HEK293 (cell line): ENCODE data around the gene CREB5.

Source experiments
- CTCF ChIA-PET: fragments of 350-600 bp; formaldehyde crosslinking; extraction: SDS; loops from one replicate; lab custom pipeline; 2021; ENCODE audit warnings: antibody characterized with exemption; lab: Yijun Ruan, JAX
- POLR2A ChIA-PET: fragments of 300-600 bp; formaldehyde crosslinking; extraction: SDS; loops from one replicate; lab custom pipeline; 2020; ENCODE audit warnings: antibody characterized with exemption, inconsistent platforms; lab: Yijun Ruan, JAX
- H3K27ac ChIP-seq: fragments of 200-500 bp; sonication (Bioruptor generic); 2 replicates; pipeline ENCODE4 v1.5.1; 2014; ENCODE audit warnings: low read depth, low read length, control low read depth, inconsistent platforms; ENCODE audit errors: extremely low read depth
- H3K36me3 ChIP-seq, 2 experiments: fragments of 200-500 bp in 1 of 2; sonication (Bioruptor generic) in 1 of 2; 1 replicate in 1 of 2; 2 replicates in 1 of 2; pipeline ENCODE4 v1.5.1; 2014 to 2017; ENCODE audit warnings: inconsistent platforms in 2 of 2, low read length in 2 of 2; ENCODE audit not compliant: control insufficient read depth in 2 of 2, insufficient read depth in 1 of 2
- H3K4me1 ChIP-seq: fragments of 200-500 bp; sonication (Bioruptor generic); 2 replicates; pipeline ENCODE4 v1.5.1; 2014; ENCODE audit warnings: mild to moderate bottlenecking, low read length, inconsistent platforms; ENCODE audit not compliant: control insufficient read depth, insufficient read depth
- H3K4me3 ChIP-seq: 2 replicates; pipeline ENCODE4 v1.5.1; 2011; ENCODE audit warnings: low read depth, mild to moderate bottlenecking, control low read depth, low read length, moderate library complexity
- H3K9me3 ChIP-seq: fragments of 200-500 bp; sonication (Bioruptor generic); 2 replicates; pipeline ENCODE4 v1.5.1; 2014; ENCODE audit warnings: low read depth, low read length, inconsistent platforms; ENCODE audit not compliant: control insufficient read depth, insufficient read depth
- FEZF1 ChIP-seq: fragments of 450-650 bp; formaldehyde crosslinking; IDR thresholded peaks from 2 replicates; pipeline ENCODE4 v1.5.1; 2016; ENCODE audit warnings: missing biosample characterization, missing genetic modification characterization
- OSR2 ChIP-seq: fragments of 450-650 bp; formaldehyde crosslinking; IDR thresholded peaks from 2 replicates; pipeline ENCODE4 v1.5.1; 2016; ENCODE audit warnings: missing biosample characterization, missing genetic modification characterization
- ZFP37 ChIP-seq: fragments of 450-650 bp; formaldehyde crosslinking; IDR thresholded peaks from 2 replicates; pipeline ENCODE4 v1.5.1; 2016; ENCODE audit warnings: missing biosample characterization, missing genetic modification characterization
- ZIC2 ChIP-seq: fragments of 450-650 bp; formaldehyde crosslinking; IDR thresholded peaks from 2 replicates; pipeline ENCODE4 v1.5.1; 2016; ENCODE audit warnings: missing biosample characterization, missing genetic modification characterization
- ZNF10 ChIP-seq: fragments of 450-650 bp; formaldehyde crosslinking; IDR thresholded peaks from 2 replicates; pipeline ENCODE4 v1.5.1; 2017; ENCODE audit warnings: missing biosample characterization, missing genetic modification characterization
- ZNF366 ChIP-seq: fragments of 450-650 bp; formaldehyde crosslinking; conservative IDR thresholded peaks from 2 replicates; pipeline ENCODE4 v1.5.1; 2016; ENCODE audit warnings: missing biosample characterization, missing genetic modification characterization
- ZSCAN23 ChIP-seq: fragments of 450-650 bp; formaldehyde crosslinking; IDR thresholded peaks from 2 replicates; pipeline ENCODE4 v1.5.1; 2016; ENCODE audit warnings: missing biosample characterization, missing genetic modification characterization
- TF ChIP-seq, protein P1 (sequence below): fragments of 450-650 bp; formaldehyde crosslinking; IDR thresholded peaks from 2 replicates; pipeline ENCODE4 v1.5.1; 2016; ENCODE audit warnings: missing biosample characterization, missing genetic modification characterization, low read depth
- TF ChIP-seq, protein P2 (sequence below): fragments of 450-650 bp; formaldehyde crosslinking; IDR thresholded peaks from 2 replicates; pipeline ENCODE4 v1.5.1; 2017; ENCODE audit warnings: missing biosample characterization, missing genetic modification characterization
- TF ChIP-seq, protein P3 (sequence below): fragments of 450-650 bp; formaldehyde crosslinking; IDR thresholded peaks from 2 replicates; pipeline ENCODE4 v1.5.1; 2016; ENCODE audit warnings: missing biosample characterization, missing genetic modification characterization
- TF ChIP-seq, protein P4 (sequence below): fragments of 450-650 bp; formaldehyde crosslinking; IDR thresholded peaks from 2 replicates; pipeline ENCODE4 v1.5.1; 2017; ENCODE audit warnings: missing biosample characterization, missing genetic modification characterization
- TF ChIP-seq, protein P5 (sequence below): fragments of 450-650 bp; IDR thresholded peaks from 2 replicates; pipeline ENCODE4 v1.5.1; 2018; ENCODE audit warnings: missing biosample characterization, mild to moderate bottlenecking, missing genetic modification characterization

CREB5 gene

DNA sequence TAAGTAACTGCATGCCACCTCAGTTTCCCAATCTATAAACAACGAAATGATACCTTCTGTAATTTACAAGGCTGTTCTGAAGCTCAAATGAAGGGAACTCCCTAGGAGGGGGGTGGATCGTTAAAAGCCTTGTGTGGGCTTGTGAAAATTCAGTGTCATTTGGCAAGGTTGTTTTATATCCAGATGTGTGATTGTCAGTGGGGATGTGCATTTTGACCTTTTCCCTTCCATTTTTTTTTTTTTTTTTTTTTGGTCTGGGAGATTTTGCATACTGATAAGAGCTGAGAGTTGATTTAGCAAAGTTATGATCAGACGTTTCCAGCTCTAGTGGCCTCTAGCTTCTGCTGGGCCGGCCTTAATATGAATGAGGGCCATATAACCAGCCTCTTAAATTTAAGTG lies 22.8 kb downstream of the CREB5 start (continued):
- TF ChIP-seq, protein P1, sequence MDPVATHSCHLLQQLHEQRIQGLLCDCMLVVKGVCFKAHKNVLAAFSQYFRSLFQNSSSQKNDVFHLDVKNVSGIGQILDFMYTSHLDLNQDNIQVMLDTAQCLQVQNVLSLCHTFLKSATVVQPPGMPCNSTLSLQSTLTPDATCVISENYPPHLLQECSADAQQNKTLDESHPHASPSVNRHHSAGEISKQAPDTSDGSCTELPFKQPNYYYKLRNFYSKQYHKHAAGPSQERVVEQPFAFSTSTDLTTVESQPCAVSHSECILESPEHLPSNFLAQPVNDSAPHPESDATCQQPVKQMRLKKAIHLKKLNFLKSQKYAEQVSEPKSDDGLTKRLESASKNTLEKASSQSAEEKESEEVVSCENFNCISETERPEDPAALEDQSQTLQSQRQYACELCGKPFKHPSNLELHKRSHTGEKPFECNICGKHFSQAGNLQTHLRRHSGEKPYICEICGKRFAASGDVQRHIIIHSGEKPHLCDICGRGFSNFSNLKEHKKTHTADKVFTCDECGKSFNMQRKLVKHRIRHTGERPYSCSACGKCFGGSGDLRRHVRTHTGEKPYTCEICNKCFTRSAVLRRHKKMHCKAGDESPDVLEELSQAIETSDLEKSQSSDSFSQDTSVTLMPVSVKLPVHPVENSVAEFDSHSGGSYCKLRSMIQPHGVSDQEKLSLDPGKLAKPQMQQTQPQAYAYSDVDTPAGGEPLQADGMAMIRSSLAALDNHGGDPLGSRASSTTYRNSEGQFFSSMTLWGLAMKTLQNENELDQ (tag by site-specific recombination): no peak
- no peak for TF ChIP-seq ZSCAN23 (tag by site-specific recombination)

DNA sequence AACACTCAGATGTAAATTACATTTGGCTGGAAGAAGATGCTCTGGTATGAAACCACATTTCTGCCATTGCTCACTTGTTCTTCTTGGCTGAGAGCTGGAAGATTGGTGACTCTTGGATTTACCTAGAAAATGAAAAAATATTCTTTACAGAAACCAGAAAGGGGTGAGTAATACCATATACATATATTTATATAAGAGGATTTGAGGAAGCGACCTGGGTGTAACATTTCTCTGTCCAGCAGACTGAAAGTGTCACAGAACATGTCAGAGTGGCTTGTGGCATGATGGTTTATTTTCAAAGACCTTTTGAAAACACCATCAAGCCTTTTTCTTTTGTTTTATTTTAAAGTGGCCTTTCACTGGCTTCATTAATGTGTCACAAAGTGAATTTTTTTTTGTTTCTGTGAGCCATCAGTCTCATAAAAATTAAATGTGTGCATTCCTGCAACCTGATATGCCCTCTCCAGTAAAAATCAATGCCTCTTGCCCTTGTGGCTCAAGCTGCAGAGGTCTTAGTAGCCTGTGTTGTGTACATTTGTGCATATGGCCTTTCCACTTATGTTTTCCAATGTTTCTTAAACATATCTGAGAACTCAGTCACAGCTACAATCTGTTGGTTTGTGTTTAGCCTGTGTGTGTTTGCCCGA lies 23.5 kb downstream of the CREB5 start:
- ChIA-PET POLR2A (interaction anchor here (0.6 kb wide), 2 partner anchors 88 to 95 kb away, joined by 3 to 4 read pairs; no protein-coding TSS in a partner anchor), CTCF (interaction anchor here (0.6 kb wide), 1 partner anchor 136 kb away, joined by 3 read pairs; no protein-coding TSS in a partner anchor)
- Histone ChIP-seq H3K27ac (no peak overlapping the region; the same call in 1 of the 2 replicates), H3K9me3 (no peaks in the 10 kb centered on the region), H3K36me3 (no peaks in the 10 kb centered on the region), H3K4me3 (no peak overlapping the region), H3K4me1 (peaks cover 35% of the 10 kb centered on the region)
- TF ChIP-seq FEZF1 (tag by site-specific recombination) (peak; percentile 74), ZNF366 (tag by site-specific recombination) (peak; percentile 45; the same call in 1 of the 2 replicates), ZFP37 (tag by site-specific recombination) (0 out of 2 replicates have a peak, but pooled peaks have one; percentile 24), ZNF10 (no peak), OSR2 (tag by site-specific recombination) (peak; percentile 34; the same call in 1 of the 2 replicates), ZIC2 (no peak)
- TF ChIP-seq, protein P2, sequence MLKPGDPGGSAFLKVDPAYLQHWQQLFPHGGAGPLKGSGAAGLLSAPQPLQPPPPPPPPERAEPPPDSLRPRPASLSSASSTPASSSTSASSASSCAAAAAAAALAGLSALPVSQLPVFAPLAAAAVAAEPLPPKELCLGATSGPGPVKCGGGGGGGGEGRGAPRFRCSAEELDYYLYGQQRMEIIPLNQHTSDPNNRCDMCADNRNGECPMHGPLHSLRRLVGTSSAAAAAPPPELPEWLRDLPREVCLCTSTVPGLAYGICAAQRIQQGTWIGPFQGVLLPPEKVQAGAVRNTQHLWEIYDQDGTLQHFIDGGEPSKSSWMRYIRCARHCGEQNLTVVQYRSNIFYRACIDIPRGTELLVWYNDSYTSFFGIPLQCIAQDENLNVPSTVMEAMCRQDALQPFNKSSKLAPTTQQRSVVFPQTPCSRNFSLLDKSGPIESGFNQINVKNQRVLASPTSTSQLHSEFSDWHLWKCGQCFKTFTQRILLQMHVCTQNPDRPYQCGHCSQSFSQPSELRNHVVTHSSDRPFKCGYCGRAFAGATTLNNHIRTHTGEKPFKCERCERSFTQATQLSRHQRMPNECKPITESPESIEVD (tag by site-specific recombination): peak; percentile 87
- TF ChIP-seq, protein P3, sequence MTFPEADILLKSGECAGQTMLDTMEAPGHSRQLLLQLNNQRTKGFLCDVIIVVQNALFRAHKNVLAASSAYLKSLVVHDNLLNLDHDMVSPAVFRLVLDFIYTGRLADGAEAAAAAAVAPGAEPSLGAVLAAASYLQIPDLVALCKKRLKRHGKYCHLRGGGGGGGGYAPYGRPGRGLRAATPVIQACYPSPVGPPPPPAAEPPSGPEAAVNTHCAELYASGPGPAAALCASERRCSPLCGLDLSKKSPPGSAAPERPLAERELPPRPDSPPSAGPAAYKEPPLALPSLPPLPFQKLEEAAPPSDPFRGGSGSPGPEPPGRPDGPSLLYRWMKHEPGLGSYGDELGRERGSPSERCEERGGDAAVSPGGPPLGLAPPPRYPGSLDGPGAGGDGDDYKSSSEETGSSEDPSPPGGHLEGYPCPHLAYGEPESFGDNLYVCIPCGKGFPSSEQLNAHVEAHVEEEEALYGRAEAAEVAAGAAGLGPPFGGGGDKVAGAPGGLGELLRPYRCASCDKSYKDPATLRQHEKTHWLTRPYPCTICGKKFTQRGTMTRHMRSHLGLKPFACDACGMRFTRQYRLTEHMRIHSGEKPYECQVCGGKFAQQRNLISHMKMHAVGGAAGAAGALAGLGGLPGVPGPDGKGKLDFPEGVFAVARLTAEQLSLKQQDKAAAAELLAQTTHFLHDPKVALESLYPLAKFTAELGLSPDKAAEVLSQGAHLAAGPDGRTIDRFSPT (tag by site-specific recombination): no peak
- TF ChIP-seq, protein P4, sequence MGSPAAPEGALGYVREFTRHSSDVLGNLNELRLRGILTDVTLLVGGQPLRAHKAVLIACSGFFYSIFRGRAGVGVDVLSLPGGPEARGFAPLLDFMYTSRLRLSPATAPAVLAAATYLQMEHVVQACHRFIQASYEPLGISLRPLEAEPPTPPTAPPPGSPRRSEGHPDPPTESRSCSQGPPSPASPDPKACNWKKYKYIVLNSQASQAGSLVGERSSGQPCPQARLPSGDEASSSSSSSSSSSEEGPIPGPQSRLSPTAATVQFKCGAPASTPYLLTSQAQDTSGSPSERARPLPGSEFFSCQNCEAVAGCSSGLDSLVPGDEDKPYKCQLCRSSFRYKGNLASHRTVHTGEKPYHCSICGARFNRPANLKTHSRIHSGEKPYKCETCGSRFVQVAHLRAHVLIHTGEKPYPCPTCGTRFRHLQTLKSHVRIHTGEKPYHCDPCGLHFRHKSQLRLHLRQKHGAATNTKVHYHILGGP: peak; percentile 99
- TF ChIP-seq, protein P5, sequence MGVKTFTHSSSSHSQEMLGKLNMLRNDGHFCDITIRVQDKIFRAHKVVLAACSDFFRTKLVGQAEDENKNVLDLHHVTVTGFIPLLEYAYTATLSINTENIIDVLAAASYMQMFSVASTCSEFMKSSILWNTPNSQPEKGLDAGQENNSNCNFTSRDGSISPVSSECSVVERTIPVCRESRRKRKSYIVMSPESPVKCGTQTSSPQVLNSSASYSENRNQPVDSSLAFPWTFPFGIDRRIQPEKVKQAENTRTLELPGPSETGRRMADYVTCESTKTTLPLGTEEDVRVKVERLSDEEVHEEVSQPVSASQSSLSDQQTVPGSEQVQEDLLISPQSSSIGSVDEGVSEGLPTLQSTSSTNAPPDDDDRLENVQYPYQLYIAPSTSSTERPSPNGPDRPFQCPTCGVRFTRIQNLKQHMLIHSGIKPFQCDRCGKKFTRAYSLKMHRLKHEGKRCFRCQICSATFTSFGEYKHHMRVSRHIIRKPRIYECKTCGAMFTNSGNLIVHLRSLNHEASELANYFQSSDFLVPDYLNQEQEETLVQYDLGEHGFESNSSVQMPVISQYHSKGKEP (tag by site-specific recombination): 0 out of 2 replicates have a peak, but pooled peaks have one; percentile 13
